SKM-1 (cell line): ENCODE measurements around the gene THSD4.
"Not testable (repeated sequence)": the region's sequence is repeated elsewhere in the genome, so short reads cannot be mapped to it uniquely, and the experiment has no call there.

ENCODE experiments used
- DNase-seq: peaks from one replicate; lab custom pipeline; 2025; ENCODE audit not compliant: unreplicated experiment; lab: John Stamatoyannopoulos, UW

THSD4 gene

GRCh38 chr15:71666763-71667620, 551.7 kb downstream of the THSD4 start:
- no peak for DNase-seq

DNA sequence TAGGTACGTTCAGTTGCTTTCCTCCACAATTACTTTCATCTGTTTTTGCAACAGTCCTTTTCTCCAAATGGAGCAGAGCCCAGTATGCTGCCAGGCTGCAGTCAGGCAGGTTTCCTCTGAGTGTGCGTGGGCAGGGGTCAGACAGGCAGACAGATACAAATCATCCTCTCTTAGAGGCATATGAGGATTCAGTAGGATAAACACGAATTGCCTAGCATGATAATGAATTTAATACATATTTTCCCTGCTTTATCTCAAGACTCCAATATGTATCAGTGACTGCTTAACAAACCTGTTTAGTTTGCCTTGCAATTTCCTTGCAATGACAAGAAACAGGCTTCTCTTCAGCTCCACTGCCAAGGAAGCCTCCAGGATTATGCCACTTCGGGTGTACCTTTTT, 554.4 kb downstream of the THSD4 start:
- DNase-seq = no peak

GRCh38 chr15:71670222-71670621, 555.0 kb downstream of the THSD4 start:
- not testable (repeated sequence) for DNase-seq

GRCh38 chr15:71674354-71674753, 559.1 kb downstream of the THSD4 start:
- DNase-seq = no peak

DNA sequence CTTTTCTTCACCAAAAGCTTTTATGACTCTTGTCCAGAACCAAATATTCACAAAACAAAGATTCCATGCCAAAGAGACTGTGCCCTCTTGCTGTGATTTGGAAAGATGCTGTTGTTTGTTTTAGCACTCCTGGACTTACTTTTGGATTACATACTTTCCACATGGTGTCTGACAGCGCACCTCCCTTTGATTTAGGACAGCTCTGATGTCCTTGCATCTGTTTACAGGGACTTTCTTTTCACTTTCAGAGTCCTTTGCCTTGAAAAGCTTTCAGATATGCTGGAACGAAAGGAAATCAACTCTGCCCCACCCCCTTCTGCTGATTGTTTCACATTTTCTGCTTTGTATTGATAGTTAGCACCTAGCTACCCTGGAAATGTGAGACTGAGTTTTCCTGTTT, 562.1 kb downstream of the THSD4 start:
- DNase-seq = no peak

DNA sequence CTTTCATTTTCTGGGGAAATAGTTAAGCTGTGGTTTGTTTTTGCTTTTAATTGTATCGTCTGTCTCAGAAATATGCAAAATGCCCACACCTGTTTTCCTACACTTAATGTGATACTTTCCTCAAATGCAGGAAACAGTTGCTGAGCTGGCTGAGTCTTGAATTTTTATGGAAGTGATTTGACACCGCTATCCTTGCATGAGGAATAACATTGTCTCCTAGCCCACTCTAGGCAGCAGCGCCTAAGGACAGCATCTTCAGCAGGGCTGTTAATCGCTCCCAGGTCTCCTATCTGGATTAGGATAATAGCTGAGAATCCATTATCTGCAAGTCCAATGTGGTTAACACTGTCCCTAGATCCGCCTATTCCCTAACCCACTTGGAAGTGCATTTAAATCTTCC, 562.5 kb downstream of the THSD4 start:
- DNase-seq = no peak

DNA sequence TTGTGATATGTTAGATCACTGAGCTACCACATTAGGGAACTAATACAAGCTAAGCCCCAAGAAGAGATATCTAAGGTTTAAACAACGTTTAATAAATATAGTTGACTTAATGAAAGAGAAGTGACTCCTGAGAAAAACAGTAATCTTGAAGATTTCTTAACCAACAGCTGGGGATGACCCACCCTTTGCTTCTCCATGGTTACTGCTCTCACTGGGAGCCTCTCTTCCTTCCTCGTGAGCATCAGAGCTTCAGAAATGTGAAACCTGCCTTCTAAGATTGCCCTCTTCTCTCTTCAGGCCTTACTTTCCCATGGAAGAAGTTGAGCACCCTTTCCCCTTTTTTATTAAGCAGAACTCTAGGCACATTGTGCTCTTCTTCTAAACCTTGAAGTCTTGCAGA, 562.9 kb downstream of the THSD4 start:
- no peak for DNase-seq

GRCh38 chr15:71678605-71679004, 563.3 kb downstream of the THSD4 start:
- no peak for DNase-seq

DNA sequence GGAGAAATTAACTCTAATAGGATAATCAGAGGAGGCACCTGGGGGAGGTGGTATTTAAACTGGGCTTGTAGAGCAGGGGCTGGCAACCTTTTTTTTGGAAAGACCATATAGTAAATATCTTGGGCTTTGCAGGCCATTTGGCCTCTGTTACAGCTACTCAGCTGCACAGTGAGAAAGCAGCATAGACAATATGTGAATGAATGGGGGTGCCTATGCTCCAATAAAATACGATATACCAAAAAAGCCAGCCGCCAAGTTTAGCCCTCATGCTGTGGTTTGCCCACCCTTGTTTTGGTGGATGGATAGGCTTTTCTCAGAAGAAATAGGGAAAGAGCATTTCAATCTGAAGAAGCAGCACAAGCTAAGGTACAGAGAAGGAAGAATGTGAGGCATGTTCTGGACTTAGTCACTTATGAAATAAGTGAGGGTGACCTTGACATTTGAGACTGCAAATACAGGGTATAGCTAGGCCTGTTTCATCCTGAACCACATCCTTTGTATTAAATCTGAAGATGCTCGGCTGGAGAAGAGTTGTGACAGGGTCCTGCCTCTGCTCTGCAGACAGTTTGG, 564.0 kb downstream of the THSD4 start:
- DNase-seq = no peak

DNA sequence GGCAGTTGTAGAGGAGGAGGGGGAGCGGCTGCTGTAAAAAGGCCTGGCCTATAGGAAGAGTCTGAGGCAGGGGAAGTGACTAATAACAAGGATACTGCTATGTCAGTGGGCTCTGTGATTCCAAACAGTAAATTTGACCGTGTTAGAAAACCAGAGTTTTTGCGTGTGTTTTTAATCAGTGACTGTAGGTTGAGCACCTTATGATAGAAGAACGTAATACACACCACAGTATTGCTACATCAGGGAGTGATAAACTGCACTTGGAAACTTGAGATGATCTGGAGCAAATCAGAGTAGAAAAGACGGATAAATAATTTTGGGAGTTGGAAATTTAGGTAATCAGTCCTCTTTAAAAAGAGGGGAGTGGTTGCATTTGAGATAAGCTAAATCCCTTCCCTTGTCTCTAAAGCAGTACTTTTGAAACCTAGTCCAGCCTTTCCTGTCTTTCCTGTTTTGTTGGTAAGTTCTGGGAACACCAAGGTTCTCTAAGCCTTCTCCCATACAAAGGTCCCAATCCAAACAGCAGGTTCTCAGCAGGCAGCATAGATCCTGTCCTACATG, 564.6 kb downstream of the THSD4 start:
- no peak for DNase-seq

DNA sequence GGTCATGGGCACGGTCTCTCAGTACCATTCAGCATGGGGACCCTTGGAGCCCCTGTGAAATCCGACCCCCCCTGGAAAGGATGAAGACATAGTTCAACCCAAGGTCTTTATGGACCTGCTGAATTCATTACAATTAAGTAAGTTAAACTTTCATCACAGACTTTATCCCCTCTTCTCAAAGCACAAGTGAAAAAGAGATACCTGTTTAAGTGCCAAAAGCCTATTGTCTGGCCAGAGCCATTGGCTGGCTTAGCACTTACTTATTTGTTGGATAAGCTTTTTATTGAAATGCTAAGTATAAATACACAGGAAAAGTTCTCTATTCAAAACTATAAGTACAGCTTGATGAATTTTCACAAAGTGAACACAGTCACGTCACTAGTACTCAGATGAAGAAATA, 566.7 kb downstream of the THSD4 start:
- no peak for DNase-seq

GRCh38 chr15:71683411-71684274, 568.4 kb downstream of the THSD4 start:
- no peak for DNase-seq

DNA sequence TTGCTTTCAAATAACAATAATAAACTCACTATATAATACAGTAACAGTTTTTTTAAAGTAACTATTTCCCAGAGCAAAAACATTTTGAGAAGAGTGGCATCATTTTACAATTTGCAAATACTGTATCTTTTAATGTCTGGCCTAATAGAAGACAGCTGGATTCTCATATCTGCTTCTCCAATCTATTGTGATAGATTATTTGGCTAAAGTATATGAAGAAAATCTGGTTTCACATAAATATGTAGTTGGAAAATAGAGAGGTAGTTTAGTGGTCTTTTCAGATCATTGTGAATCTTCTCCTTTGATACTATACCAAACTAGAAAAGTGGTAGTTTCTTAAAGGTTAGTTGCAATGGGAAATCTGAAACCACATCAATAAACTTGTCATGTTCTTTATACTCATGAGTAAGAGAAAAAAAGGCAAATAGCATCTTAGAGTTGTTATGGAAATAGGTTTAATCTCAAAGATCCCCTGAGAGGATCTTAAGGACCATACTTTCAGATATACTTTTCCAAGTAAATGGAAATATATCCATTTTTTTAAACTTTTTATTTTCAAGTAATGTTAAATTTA, 570.2 kb downstream of the THSD4 start:
- DNase-seq = no peak

DNA sequence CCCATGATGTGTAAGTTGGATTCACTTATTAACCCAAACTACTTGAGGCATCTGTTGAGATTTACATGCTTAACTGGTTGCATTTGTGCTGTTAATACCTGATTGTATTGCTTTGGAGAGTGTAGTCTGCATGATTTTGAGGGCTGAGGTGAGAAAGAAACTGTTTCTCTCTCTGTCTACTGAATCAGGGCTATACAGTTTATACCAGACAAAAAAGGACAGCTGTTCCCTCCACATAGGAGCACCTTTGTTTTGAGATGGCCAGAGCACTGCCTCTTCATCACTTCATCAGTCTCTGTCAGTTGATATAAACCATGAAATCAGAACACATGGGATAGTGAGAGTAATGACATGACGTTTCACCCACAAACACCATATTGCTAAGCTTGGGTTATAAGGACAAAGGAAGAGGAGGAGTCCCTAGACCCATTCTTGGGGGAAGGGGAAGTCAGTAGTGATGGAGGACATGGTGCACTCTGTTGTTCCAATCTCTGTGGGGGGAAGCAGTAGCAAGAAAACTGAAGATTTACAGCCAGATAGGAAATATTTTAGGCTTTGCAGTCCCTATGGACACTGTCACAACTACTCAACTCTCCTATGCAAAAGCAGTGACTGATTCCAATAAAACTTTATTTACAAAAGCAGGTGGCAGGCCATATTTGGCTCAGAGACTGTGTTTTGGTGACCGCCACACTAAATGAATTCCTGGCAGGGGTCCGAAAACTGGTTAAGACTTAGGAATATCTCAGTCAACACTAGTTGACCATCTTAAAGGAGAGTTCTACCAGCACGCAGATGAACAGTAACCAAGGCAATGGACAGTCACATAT, 571.2 kb downstream of the THSD4 start:
- DNase-seq = no peak

- no peak for DNase-seq
These were observed 572.7 kb downstream of the THSD4 start for GRCh38 chr15:71687902-71688508.

- DNase-seq = no peak
These were observed 573.3 kb downstream of the THSD4 start for GRCh38 chr15:71688509-71689094.

- DNase-seq = no peak
These were observed 575.8 kb downstream of the THSD4 start for GRCh38 chr15:71691081-71691457.

DNA sequence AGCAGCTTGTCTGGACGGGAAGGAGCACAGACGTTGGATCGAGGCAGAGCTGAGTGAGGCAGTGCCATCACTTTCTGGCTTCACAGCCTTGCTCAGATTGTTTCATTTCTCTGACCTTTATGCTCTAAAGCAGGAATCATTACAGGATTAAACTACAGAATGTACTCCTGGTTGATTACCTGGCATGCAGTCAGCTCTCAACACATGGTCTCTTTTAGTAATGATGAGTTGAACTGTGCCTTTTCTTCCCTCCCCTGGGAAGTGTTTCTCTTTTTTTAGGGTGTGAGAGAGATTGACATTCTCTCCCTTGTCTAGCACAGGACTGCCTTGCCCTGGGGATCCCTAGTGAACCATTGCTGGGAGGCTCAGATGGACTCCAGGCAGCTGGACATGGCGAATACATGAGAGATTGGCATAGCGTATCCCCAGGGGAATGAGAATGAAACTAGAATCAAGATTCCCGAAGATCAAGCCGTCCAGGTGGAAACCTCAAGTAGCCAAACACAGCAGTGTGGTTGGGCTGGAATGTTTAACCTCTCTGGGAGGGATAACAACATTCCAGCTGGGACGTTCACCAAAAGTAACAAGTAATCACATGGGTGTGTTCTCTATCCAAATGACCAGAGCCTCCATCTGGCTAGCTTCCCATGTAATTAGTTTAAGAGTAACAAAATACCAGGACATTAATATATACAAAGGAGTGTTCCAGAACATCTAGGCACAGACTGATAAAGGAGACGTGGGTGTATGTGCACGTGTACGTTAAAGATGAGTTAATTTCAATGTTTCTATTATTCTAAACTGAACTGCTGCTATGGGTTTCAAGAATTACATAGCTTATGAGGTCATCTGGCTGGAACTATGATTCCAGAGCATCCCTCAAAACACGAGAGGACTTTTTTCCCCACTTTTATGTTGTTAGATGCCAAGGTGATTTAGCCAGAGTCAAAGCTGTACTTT, 576.5 kb downstream of the THSD4 start:
- no peak for DNase-seq
